Stimulated activated naive CD8-positive, alpha-beta T cell treated with anti-CD3 and anti-CD28 coated beads, Interleukin-15, Interleukin-2, amounts not matched to agents 100 ng/mL and 50 ng/mL, for 24 hours (primary cell): ENCODE measurements around the gene PPP1CB.

ENCODE experiments used
- H3K27ac Mint-ChIP-seq: one replicate; pipeline ENCODE4 v1.8.0; 2021; ENCODE audit warnings: mild to moderate bottlenecking, mixed read lengths
- H3K27me3 Mint-ChIP-seq: one replicate; pipeline ENCODE4 v1.8.0; 2021; ENCODE audit warnings: mixed read lengths
- H3K36me3 Mint-ChIP-seq: one replicate; pipeline ENCODE4 v1.8.0; 2021; ENCODE audit warnings: low read depth, mixed read lengths
- H3K4me1 Mint-ChIP-seq: one replicate; pipeline ENCODE4 v1.8.0; 2021; ENCODE audit warnings: low read depth, mixed read lengths
- H3K4me3 Mint-ChIP-seq: one replicate; pipeline ENCODE4 v1.8.0; 2021; ENCODE audit warnings: mild to moderate bottlenecking, mixed read lengths
- H3K9me3 Mint-ChIP-seq: one replicate; pipeline ENCODE4 v1.8.0; 2021; ENCODE audit warnings: mixed read lengths

Gene PPP1CB

DNA sequence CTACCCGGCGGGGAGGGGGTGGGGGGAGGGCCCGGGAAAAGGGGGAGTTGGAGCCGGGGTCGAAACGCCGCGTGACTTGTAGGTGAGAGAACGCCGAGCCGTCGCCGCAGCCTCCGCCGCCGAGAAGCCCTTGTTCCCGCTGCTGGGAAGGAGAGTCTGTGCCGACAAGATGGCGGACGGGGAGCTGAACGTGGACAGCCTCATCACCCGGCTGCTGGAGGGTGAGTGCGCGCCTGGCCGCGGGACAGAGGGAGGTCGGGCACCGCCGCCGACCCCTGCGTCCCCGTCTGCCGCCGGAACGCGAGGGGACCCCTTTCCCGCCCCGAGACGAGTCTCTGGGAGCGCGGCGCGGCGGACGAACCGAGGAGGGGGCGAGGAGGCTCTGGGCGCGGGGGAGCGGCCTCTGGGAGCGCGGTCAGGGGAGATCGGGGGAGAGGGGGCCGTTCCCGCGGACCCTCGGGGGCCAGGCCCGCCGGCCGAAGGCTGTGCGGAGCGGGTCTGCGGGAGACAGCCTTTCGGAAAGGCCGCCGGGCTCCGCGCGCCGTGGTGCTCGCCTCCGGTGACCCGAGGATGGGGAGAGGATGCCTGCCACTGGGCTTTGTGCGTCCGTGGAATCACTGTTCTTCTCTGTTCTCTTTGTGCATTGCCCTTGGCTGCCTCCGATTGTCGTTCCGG, 463 bp downstream of the PPP1CB start:
- H3K4me1 Mint-ChIP-seq: peaks cover 74% of the 10 kb centered on the region
- no peaks in the 10 kb centered on the region for H3K9me3 Mint-ChIP-seq
- peak overlapping the region; percentile 97 for H3K27ac Mint-ChIP-seq
- H3K27me3 Mint-ChIP-seq: no peaks in the 10 kb centered on the region
- H3K36me3 Mint-ChIP-seq: peaks cover 32% of the 10 kb centered on the region
- peak overlapping the region; percentile 98 for H3K4me3 Mint-ChIP-seq

DNA sequence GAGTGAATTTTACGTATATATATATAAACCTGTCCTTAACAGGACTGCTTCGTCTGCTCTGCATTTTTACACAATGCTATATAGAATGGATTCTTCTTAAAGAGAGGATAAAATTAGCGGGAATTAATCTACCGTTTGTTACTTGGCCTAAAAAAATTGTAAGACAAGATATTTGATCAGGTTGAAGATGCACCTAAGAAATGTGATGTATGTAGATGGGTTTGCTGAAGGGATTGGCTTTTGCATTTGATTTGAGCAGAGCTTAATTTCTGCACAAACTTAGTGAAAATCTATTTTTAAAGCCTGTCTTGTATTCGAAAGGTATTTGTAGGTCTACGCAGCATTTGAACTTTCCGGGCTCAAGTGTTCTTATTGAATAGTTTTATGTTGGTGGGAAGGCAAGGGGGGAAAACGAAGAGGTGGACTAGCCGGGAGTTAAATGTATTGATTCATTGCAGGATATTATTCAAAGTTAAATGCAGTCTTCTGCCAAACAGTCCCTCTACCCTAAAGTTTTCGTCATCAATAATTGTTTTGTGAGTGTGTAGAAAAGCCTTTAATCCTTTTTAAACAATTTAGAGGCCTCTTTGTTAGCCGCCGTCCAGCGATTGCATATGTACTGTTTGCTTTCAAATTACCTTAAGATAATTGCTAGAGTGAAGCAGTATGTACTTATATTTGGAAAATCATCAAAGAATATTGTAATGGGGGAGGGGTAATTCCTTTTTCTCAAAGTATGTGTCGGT, 1.2 kb downstream of the PPP1CB start:
- H3K27ac Mint-ChIP-seq: peak overlapping the region; percentile 97
- peaks cover 77% of the 10 kb centered on the region for H3K4me1 Mint-ChIP-seq

DNA sequence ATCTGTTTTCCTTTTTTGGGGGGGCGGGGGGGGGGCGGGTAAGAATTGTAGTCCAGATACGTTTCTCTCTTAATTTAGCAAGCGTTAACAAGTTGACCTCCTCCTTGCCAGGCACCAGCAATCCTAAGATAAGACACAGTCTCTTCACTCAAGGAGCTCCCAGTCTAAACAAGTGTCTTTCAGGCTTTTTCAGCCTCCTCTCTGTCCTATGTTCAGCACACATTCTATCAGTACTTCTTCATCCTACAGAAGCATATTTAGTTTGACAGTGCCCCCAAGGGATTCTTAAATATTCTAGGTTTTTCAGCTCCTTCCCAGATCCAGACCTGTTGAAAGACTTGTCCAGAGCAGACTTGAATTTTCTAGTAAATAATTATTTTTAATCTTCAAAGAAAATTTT, 2.7 kb downstream of the PPP1CB start:
- Mint-ChIP-seq H3K4me3 (peak overlapping the region; percentile 98), H3K36me3 (peaks cover 43% of the 10 kb centered on the region), H3K9me3 (no peaks in the 10 kb centered on the region), H3K4me1 (peaks cover 75% of the 10 kb centered on the region), H3K27me3 (no peaks in the 10 kb centered on the region), H3K27ac (peak overlapping the region; percentile 18)

More for the DNA sequence above, 1.2 kb downstream of the PPP1CB start:
- Mint-ChIP-seq H3K4me3 (peak overlapping the region; percentile 98), H3K36me3 (peaks cover 37% of the 10 kb centered on the region), H3K9me3 (no peaks in the 10 kb centered on the region), H3K27me3 (no peaks in the 10 kb centered on the region)

DNA sequence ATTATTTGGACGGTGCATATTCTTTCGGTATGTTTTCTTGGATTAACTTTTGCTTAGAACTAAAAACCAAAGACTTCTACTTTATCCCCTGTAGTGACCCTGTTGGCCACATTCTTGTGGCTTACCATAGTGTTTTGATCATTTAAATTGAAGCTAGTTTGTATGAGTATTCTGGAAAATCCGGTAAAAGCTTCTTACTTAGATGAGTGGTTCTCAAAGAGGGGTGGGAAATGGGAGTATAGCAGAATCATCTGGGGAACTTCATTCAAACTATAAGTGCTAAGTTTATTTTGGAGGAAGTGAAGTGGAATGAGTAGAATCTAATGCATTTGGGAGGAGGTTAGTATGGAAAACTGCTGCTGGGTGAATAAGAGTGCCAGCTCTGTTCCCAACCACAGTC, 3.8 kb downstream of the PPP1CB start:
- Mint-ChIP-seq H3K9me3 (no peaks in the 10 kb centered on the region), H3K4me1 (peaks cover 69% of the 10 kb centered on the region), H3K4me3 (peak overlapping the region; percentile 27)

DNA sequence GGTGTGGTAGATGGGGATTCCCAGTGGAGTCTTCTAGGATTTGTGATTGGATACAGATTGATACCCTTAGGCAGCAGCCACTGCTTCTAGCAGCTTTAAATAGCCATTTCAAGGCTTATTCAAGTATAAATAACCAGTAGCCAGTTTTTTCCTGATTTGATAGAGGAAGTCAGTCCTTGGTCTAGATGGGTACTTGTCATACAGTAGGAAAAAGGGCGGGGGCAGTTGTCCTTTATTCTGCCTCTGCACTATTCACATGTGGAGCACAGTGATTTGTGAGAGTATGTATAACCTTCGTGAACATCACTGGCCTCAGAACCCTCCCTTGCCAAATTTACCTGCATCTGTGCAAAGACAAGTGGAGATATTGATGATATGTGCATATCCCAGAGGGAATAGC, 6.8 kb downstream of the PPP1CB start:
- Mint-ChIP-seq H3K36me3 (peaks cover 55% of the 10 kb centered on the region), H3K4me1 (peaks cover 87% of the 10 kb centered on the region), H3K27me3 (no peaks in the 10 kb centered on the region), H3K4me3 (no peak overlapping the region), H3K9me3 (no peaks in the 10 kb centered on the region), H3K27ac (no peak overlapping the region)

More for the DNA sequence above, 3.8 kb downstream of the PPP1CB start:
- H3K27ac Mint-ChIP-seq: peak overlapping the region; percentile 59
- H3K27me3 Mint-ChIP-seq: no peaks in the 10 kb centered on the region
- peaks cover 43% of the 10 kb centered on the region for H3K36me3 Mint-ChIP-seq

DNA sequence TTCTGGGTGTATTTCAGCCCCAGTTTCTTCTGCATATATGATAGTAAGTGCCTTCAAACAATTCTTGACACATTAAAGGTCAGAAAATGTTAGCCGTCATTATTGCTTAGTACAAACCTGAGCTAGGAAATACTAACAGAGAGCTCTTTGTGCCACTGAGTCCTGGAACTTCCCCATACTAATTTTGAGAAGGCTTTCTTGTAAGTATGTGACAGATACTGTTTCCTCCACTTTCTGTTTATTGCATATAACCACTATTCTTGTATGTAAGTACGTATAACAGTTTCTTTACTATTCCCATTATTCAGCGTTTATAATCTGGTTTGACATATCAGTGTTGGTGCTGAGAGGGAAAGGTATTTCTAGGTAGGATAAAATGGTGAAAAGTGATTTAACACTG, 9.8 kb downstream of the PPP1CB start:
- no peaks in the 10 kb centered on the region for H3K27me3 Mint-ChIP-seq
- H3K36me3 Mint-ChIP-seq: peaks cover 41% of the 10 kb centered on the region
- no peaks in the 10 kb centered on the region for H3K9me3 Mint-ChIP-seq
- peaks cover 87% of the 10 kb centered on the region for H3K4me1 Mint-ChIP-seq
- H3K27ac Mint-ChIP-seq: no peak overlapping the region
- H3K4me3 Mint-ChIP-seq: no peak overlapping the region

DNA sequence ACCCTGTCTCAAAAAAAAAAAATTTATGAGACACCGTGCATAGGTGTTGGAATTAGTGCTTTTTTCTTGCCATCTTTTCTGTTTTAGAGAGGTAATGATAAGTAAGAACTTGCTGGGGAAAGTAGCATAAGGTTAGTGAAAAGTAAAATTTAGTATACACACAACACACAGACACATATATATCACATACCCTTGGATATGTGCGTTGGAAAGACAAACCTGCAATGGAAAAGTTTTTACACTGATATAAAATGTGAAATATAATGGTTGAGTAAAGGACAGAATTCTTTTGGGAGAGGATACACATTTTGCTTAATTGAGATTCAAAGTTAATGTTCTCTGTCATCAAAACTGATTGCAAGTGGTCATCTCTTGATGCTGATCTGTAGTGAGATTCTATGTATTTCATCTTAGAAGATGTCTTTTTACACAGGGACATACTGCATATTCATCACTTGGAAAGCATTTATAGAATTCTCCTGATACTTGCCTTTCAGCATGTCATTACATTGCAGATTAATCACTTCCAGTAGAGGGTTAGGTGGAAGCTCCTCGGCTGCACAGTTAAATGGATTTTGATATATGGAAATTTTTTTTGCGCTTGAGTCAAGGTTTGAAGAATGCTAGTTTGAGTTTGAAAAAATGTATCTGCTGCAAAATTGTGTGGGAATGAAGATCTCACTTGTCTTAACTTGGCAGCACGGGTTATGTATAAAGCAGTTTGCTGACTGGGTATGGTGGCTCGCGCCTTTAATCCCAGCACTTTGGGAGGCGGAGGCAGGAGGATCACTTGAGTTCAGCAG, 13.5 kb downstream of the PPP1CB start:
- H3K9me3 Mint-ChIP-seq: no peaks in the 10 kb centered on the region

DNA sequence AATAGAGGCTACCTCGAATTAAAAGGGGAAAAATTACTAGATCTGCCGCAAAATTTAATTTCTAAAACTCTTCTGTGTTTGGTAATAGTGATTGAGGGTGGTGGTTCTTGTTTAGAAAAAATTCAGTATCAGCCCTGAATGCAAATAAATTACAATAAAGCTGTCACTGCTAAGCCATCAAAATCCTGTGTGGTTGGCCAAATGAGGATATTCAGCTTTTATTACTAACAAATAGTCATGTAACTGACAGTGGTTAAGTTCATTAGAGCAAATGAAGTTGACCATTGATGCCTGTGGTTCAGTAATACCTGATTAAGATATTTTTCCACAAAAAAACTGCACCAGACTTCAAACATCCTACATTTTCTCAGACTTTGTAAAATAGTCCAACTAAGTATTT, 14.4 kb downstream of the PPP1CB start:
- no peak overlapping the region for H3K27ac Mint-ChIP-seq
- no peaks in the 10 kb centered on the region for H3K9me3 Mint-ChIP-seq
- H3K36me3 Mint-ChIP-seq: peaks cover 36% of the 10 kb centered on the region
- no peak overlapping the region for H3K4me3 Mint-ChIP-seq
- H3K27me3 Mint-ChIP-seq: no peaks in the 10 kb centered on the region
- peaks cover 95% of the 10 kb centered on the region for H3K4me1 Mint-ChIP-seq

More for the DNA sequence above, 13.5 kb downstream of the PPP1CB start:
- H3K4me1 Mint-ChIP-seq: peaks cover 94% of the 10 kb centered on the region
- no peak overlapping the region for H3K27ac Mint-ChIP-seq
- no peak overlapping the region for H3K4me3 Mint-ChIP-seq
- H3K27me3 Mint-ChIP-seq: no peaks in the 10 kb centered on the region
- H3K36me3 Mint-ChIP-seq: peaks cover 36% of the 10 kb centered on the region

DNA sequence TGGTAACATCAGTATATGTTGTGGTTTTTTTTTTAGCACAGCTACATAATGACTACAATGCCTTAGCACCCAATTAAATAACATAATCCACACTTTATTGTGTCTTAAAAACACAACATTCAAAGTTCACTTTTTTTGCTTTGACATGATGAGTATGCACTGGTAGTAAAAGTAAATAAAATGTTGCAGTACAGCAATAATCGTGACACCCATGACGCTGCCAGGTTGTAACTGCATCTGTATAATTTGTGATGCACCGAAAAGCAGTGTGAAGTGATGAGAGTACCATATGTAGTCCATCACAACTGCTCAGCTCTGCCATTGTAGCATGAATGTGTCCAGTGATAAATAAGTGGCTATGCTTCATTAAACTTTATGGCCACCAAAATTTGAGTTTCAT, 15.7 kb downstream of the PPP1CB start:
- no peak overlapping the region for H3K4me3 Mint-ChIP-seq
- no peak overlapping the region for H3K27ac Mint-ChIP-seq
- no peaks in the 10 kb centered on the region for H3K9me3 Mint-ChIP-seq
- H3K36me3 Mint-ChIP-seq: peaks cover 32% of the 10 kb centered on the region
- H3K4me1 Mint-ChIP-seq: peaks cover 95% of the 10 kb centered on the region
- H3K27me3 Mint-ChIP-seq: no peaks in the 10 kb centered on the region

DNA sequence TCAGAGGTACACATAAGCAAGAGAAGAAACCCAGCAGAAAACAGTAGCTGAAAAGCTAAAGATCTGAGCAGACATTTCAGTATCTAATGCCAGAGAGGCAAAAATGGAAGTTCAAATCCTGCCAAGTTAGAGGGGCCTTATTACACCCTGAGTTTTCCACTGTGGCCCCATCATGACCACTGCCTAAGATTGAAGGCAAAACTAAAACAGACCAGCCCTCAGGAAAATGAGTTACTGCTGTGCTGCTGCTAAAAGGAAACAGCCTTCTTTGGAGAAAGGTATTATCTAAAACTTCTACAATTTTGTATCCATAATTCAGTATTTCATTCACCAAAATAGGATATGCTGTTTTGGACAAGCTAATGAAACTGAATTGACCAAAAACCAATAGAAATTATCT, 16.8 kb downstream of the PPP1CB start:
- Mint-ChIP-seq H3K4me1 (peaks cover 93% of the 10 kb centered on the region), H3K27me3 (no peaks in the 10 kb centered on the region), H3K36me3 (peaks cover 21% of the 10 kb centered on the region), H3K9me3 (no peaks in the 10 kb centered on the region), H3K27ac (peak overlapping the region; percentile 17), H3K4me3 (no peak overlapping the region)

DNA sequence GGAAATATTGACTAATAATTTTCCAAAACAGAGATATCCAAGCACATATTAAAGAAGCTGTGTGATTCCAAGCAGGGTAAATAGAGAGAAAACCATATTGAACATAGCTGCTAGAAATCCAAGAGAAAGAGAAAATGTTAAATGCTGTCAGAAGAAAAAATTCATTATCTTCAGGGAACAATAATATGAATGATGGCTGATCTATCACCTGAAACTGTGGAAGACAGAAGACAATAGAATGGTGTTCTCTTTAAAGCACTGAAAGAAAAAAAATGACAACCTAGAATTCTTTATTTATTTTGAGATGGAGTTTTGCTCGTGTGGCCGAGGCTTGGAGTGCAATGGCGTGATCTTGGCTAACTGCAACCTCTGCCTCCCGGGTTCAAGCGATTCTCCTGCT, 17.3 kb downstream of the PPP1CB start:
- H3K9me3 Mint-ChIP-seq: no peaks in the 10 kb centered on the region
- H3K36me3 Mint-ChIP-seq: peaks cover 20% of the 10 kb centered on the region
- no peak overlapping the region for H3K4me3 Mint-ChIP-seq
- H3K4me1 Mint-ChIP-seq: peaks cover 93% of the 10 kb centered on the region
- peak overlapping the region; percentile 2 for H3K27ac Mint-ChIP-seq
- H3K27me3 Mint-ChIP-seq: no peaks in the 10 kb centered on the region

DNA sequence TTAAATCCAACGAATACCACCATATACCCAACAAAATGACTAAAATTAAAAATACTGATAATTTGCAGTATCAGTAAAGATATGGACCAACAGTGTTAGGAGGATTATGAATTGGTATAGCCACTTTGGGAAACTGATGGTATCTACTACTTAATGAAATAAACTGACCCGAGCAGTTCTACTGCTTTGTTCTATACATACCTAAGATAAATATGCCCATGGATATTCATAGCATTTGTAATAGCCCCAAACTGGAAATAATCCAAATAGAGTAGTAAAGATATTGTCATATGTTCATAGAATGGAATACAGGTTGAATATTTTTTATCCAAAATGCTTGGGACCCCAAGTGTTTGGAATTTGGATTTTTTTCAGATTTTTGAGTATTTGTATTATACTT, 20.7 kb downstream of the PPP1CB start:
- Mint-ChIP-seq H3K4me1 (peaks cover 71% of the 10 kb centered on the region), H3K4me3 (no peak overlapping the region), H3K27ac (no peak overlapping the region), H3K36me3 (peaks cover 27% of the 10 kb centered on the region), H3K27me3 (no peaks in the 10 kb centered on the region), H3K9me3 (no peaks in the 10 kb centered on the region)

DNA sequence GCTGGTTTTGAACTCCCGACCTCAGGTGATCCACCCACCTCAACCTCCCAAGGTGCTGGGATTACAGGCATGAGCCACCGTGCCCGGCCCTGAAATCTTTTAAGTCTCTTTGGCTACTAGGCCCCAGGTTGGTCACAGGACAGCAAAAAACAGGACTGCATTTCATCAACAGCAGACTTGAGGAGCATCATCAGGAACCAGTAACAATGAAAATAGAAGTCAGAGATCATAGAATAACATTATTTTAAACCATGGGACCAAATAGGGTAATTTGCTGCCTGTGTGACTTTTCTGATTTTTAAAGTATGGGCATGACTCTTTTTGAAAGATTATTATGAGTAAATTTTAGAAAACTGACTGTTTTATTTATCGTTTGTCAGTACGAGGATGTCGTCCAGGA, 24.8 kb downstream of the PPP1CB start:
- peaks cover 44% of the 10 kb centered on the region for H3K36me3 Mint-ChIP-seq
- no peaks in the 10 kb centered on the region for H3K9me3 Mint-ChIP-seq
- H3K27ac Mint-ChIP-seq: no peak overlapping the region
- no peaks in the 10 kb centered on the region for H3K27me3 Mint-ChIP-seq
- H3K4me1 Mint-ChIP-seq: peaks cover 30% of the 10 kb centered on the region
- H3K4me3 Mint-ChIP-seq: no peak overlapping the region

DNA sequence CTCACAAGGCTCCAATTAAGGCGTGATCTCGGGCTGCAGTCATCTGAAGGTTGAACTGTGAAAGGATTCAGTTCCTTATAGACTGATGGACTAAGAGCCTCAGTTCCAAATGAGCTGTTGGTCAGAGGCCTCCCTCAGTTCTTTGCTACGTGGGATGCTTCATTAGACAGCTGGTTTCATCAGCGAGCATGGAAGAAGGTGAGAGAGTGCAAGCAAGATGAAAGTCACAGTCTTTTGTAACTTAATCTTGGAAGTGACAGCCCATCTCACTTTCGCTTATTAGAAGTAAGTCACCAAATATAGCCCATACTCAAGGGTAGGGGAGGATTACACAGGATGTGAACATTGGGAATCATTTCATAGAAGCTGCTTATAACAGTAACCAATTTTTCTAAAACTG, 26.8 kb downstream of the PPP1CB start:
- no peaks in the 10 kb centered on the region for H3K27me3 Mint-ChIP-seq
- no peak overlapping the region for H3K27ac Mint-ChIP-seq
- H3K9me3 Mint-ChIP-seq: no peaks in the 10 kb centered on the region
- no peak overlapping the region for H3K4me3 Mint-ChIP-seq
- peaks cover 54% of the 10 kb centered on the region for H3K36me3 Mint-ChIP-seq
- H3K4me1 Mint-ChIP-seq: peaks cover 13% of the 10 kb centered on the region

DNA sequence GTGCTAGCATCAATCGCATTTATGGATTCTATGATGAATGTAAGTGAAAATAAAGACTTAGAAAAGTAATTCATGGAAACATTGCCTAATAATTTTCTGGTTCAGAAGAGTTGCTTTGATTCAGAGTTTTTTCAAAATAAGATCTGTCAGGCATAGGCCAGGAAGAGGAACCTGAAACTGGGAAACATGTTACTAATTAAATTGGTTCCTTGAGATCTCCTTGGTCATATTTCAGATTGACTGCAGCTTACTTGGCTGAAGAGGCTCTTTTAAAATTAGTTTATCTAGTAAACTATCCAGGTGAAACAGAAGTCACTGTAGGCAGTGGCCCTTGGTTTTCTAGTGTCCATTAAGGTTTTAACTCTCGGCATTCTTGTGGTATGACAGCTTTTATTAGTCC, 27.4 kb downstream of the PPP1CB start:
- H3K27ac Mint-ChIP-seq: no peak overlapping the region
- no peaks in the 10 kb centered on the region for H3K9me3 Mint-ChIP-seq
- H3K36me3 Mint-ChIP-seq: peaks cover 59% of the 10 kb centered on the region
- H3K27me3 Mint-ChIP-seq: no peaks in the 10 kb centered on the region
- H3K4me3 Mint-ChIP-seq: no peak overlapping the region
- peaks cover 7% of the 10 kb centered on the region for H3K4me1 Mint-ChIP-seq
